HFFc6 (cell line): ENCODE measurements around the gene PHKG2. TPM values are rescaled to one million over a fixed set of nuclear protein-coding genes. Genes with fewer than 3 reads are reported as not detected.
A peak's percentile ranks its signal among the peaks of the same experiment; 100 is the strongest.

Experiments used
- DNase-seq: peaks from one replicate; pipeline ENCODE4 v3.0.0-alpha.2; 2018
- H3K27ac Mint-ChIP-seq: 2 replicates; pipeline ENCODE4 v1.8.0; 2020; ENCODE audit warnings: mild to moderate bottlenecking, mixed read lengths
- H3K27me3 Mint-ChIP-seq: 2 replicates; pipeline ENCODE4 v1.8.0; 2021; ENCODE audit warnings: mild to moderate bottlenecking, moderate library complexity, mixed read lengths; ENCODE audit not compliant: insufficient read depth
- H3K36me3 Mint-ChIP-seq: 2 replicates; pipeline ENCODE4 v1.8.0; 2021; ENCODE audit warnings: low read depth, mixed read lengths
- H3K4me1 Mint-ChIP-seq: 2 replicates; pipeline ENCODE4 v1.8.0; 2020; ENCODE audit warnings: low read depth, mixed read lengths
- H3K4me3 Mint-ChIP-seq: 2 replicates; pipeline ENCODE4 v1.8.0; 2020; ENCODE audit warnings: mild to moderate bottlenecking, moderate library complexity, mixed read lengths
- H3K9me3 Mint-ChIP-seq: 2 replicates; pipeline ENCODE4 v1.8.0; 2020; ENCODE audit warnings: mild to moderate bottlenecking, mixed read lengths
- total RNA-seq, 6 experiments: library from RNA; stranded (reverse); fragmentation: NEBNext Ultra II Directional; extraction: Animal tissue kit (Norgen Biotek cat#: 25700); gene quantifications; 2 replicates in 1 of 6; 3 replicates in 5 of 6; pipeline ENCODE4 v1.2.3, GENCODE V29; 2021
- TF ChIP-seq, protein P1 (sequence below): fragments of 200-600 bp; sonication (generic); IDR thresholded peaks from 2 replicates; pipeline ENCODE4 v1.5.0; 2021; ENCODE audit warnings: antibody characterized with exemption, mild to moderate bottlenecking

Gene PHKG2
- total RNA-seq, 6 experiments from 2014 or later = 26.6 to 31.0 (median 27.7) TPM

DNA sequence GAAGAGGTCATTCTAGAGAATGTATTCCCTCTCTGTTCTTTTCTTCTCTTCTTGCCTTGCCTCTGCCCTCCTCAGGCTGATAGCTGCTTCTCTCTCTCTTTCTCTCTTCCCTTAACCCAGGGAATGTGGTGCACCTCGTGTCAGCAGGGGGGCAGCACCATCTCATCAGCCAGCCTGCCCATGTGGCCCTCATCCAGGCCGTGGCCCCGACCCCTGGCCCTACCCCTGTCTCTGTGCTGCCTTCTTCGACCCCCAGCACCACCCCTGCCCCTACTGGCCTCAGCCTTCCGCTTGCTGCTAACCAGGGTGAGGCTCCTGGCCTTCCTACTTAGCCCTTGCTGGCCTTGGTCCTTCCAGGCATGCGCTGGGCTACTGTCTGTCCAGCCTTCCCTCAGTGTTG lies 25.8 kb upstream of the PHKG2 start:
- no peak for DNase-seq
- TF ChIP-seq, protein P1, sequence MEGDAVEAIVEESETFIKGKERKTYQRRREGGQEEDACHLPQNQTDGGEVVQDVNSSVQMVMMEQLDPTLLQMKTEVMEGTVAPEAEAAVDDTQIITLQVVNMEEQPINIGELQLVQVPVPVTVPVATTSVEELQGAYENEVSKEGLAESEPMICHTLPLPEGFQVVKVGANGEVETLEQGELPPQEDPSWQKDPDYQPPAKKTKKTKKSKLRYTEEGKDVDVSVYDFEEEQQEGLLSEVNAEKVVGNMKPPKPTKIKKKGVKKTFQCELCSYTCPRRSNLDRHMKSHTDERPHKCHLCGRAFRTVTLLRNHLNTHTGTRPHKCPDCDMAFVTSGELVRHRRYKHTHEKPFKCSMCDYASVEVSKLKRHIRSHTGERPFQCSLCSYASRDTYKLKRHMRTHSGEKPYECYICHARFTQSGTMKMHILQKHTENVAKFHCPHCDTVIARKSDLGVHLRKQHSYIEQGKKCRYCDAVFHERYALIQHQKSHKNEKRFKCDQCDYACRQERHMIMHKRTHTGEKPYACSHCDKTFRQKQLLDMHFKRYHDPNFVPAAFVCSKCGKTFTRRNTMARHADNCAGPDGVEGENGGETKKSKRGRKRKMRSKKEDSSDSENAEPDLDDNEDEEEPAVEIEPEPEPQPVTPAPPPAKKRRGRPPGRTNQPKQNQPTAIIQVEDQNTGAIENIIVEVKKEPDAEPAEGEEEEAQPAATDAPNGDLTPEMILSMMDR = peak; percentile 20; the same call in 1 of the 2 replicates
- Mint-ChIP-seq H3K4me3 (no peak overlapping the region), H3K36me3 (peaks cover 61% of the 10 kb centered on the region), H3K27ac (no peak overlapping the region), H3K9me3 (no peaks in the 10 kb centered on the region), H3K4me1 (no peaks in the 10 kb centered on the region; the same call in 1 of the 2 replicates), H3K27me3 (peaks cover 1% of the 10 kb centered on the region)

DNA sequence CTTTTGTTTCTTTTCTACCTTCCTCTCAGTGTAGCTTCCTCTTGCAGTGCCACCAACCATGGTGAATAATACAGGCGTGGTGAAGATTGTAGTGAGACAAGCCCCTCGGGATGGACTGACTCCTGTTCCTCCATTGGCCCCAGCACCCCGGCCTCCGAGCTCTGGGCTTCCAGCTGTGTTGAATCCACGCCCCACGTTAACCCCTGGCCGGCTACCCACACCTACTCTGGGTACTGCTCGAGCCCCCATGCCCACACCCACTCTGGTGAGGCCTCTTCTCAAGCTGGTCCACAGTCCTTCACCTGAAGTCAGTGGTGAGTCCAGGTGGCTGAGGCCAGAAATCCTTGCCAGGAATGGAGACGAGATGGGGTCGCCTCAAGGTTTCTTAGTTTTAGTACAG lies 25.3 kb upstream of the PHKG2 start:
- TF ChIP-seq, protein P1 = no peak
- DNase-seq = no peak
- Mint-ChIP-seq H3K9me3 (no peaks in the 10 kb centered on the region), H3K4me3 (no peak overlapping the region), H3K4me1 (no peaks in the 10 kb centered on the region; the same call in 1 of the 2 replicates), H3K36me3 (peaks cover 61% of the 10 kb centered on the region), H3K27ac (no peak overlapping the region), H3K27me3 (peaks cover 1% of the 10 kb centered on the region)

DNA sequence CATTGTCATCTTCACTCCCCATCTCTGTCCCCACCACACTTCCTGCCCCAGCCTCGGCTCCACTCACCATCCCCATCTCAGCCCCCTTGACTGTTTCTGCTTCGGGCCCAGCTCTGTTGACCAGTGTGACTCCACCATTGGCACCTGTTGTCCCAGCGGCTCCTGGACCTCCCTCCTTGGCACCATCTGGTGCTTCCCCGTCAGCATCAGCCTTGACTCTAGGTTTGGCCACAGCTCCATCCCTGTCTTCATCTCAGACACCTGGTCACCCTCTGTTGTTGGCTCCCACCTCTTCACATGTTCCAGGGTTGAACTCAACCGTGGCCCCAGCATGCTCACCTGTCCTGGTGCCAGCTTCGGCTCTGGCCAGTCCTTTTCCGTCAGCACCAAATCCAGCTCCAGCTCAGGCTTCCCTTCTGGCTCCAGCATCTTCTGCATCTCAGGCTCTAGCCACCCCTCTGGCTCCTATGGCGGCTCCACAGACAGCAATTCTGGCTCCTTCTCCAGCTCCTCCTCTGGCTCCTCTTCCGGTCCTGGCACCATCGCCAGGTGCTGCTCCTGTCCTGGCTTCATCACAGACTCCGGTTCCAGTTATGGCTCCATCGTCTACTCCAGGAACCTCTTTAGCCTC lies 24.4 kb upstream of the PHKG2 start:
- DNase-seq = no peak
- Mint-ChIP-seq H3K27me3 (peaks cover 1% of the 10 kb centered on the region), H3K4me1 (no peaks in the 10 kb centered on the region; the same call in 1 of the 2 replicates), H3K4me3 (no peak overlapping the region), H3K27ac (no peak overlapping the region), H3K36me3 (peaks cover 61% of the 10 kb centered on the region), H3K9me3 (no peaks in the 10 kb centered on the region)
- TF ChIP-seq, protein P1 = no peak

DNA sequence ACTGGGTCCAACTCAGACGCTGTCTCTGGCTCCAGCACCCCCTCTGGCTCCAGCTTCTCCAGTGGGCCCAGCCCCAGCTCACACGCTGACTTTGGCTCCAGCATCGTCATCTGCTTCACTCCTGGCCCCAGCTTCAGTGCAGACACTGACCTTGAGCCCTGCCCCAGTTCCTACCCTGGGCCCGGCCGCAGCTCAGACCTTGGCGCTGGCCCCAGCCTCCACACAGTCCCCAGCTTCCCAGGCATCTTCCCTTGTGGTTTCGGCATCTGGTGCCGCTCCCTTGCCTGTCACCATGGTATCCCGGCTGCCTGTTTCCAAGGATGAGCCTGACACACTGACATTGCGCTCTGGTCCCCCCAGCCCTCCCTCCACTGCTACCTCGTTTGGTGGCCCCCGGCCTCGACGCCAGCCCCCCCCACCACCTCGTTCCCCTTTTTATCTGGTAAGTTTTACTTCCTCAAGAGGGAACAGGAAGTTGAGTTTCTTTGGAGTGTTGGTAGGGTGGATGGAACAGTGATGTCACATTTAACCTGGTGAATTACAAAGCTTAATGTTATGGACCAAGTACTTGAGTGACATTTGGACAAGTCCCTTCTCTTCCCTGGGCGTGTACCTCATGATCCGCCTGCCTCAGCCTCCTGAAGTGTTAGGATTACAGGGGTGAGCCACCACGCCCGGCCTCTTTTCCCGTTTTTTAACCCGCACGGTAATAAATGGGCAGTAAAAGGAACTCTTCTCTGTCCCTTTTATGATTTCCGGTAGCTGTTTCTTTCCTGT lies 23.4 kb upstream of the PHKG2 start:
- Mint-ChIP-seq H3K27ac (no peak overlapping the region; the same call in 1 of the 2 replicates), H3K9me3 (no peaks in the 10 kb centered on the region), H3K4me3 (no peak overlapping the region), H3K36me3 (peaks cover 65% of the 10 kb centered on the region), H3K4me1 (no peaks in the 10 kb centered on the region; the same call in 1 of the 2 replicates), H3K27me3 (peaks cover 1% of the 10 kb centered on the region)
- TF ChIP-seq, protein P1 = no peak
- no peak for DNase-seq

DNA sequence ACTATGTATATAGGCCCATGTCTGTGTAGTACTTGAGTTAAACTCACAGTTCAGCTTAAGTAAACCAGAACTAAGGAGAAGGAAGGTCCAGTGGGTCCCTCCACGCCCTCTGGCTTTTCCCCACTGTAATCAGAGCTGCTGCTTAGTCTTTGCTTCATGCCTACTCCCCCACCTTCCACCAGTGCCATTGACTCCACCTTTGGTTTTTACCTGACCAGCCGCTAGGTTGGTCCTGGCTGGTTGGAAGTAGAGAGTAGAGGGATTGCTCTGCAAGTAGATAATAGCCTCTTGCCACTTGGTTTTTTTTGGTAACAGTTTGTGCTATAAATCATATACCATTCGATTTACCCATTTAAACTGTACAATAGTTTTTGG lies 22.8 kb upstream of the PHKG2 start:
- Mint-ChIP-seq H3K4me3 (no peak overlapping the region), H3K36me3 (peaks cover 61% of the 10 kb centered on the region), H3K9me3 (no peaks in the 10 kb centered on the region), H3K27me3 (peaks cover 1% of the 10 kb centered on the region), H3K27ac (no peak overlapping the region), H3K4me1 (no peaks in the 10 kb centered on the region; the same call in 1 of the 2 replicates)
- no peak for DNase-seq
- TF ChIP-seq, protein P1 = no peak
